HepG2 (cell line): ENCODE measurements around the gene UPK1A. TPM values are rescaled to one million over a fixed set of nuclear protein-coding genes. Genes with fewer than 3 reads are reported as not detected.

Experiments
- HCFC1 ChIP-seq: fragments of 150-350 bp; IDR thresholded peaks from 2 replicates; pipeline ENCODE4 v1.6.1; 2014; ENCODE audit warnings: low read depth, low read length
- HMGXB3 ChIP-seq: sonication (generic); formaldehyde crosslinking; IDR thresholded peaks from 2 replicates; pipeline ENCODE4 v1.4.0; 2020; ENCODE audit warnings: missing genetic modification reagents, borderline replicate concordance
- IKZF4 ChIP-seq: sonication (generic); formaldehyde crosslinking; IDR thresholded peaks from 2 replicates; pipeline ENCODE4 v1.5.1; 2020; ENCODE audit warnings: borderline replicate concordance, mild to moderate bottlenecking, low read depth, missing genetic modification reagents; ENCODE audit errors: not compliant biosample characterization
- REXO4 ChIP-seq: sonication (generic); formaldehyde crosslinking; IDR thresholded peaks from 2 replicates; pipeline ENCODE4 v1.8.0; 2022; ENCODE audit warnings: missing genetic modification reagents, mild to moderate bottlenecking, borderline replicate concordance
- SUZ12 ChIP-seq: fragments of 150-350 bp; IDR thresholded peaks from 2 replicates; pipeline ENCODE4 v1.6.1; 2014; ENCODE audit warnings: low read depth, low read length
- U2AF1 ChIP-seq: fragments of 200-400 bp; formaldehyde crosslinking; optimal IDR thresholded peaks from 2 replicates; pipeline ENCODE3; 2017; ENCODE audit warnings: mild to moderate bottlenecking, low read depth, low read length
- ZFP62 ChIP-seq: sonication (generic); formaldehyde crosslinking; IDR thresholded peaks from 2 replicates; pipeline ENCODE4 v1.4.0; 2020; ENCODE audit warnings: missing genetic modification reagents
- ZFY ChIP-seq: sonication (generic); formaldehyde crosslinking; IDR thresholded peaks from 2 replicates; pipeline ENCODE4 v1.4.0; 2020; ENCODE audit warnings: missing genetic modification reagents
- ZGPAT ChIP-seq: IDR thresholded peaks from 2 replicates; pipeline ENCODE4 v1.6.1; 2016; ENCODE audit warnings: mild to moderate bottlenecking
- ZNF230 ChIP-seq: sonication (generic); formaldehyde crosslinking; IDR thresholded peaks from 2 replicates; pipeline ENCODE4 v1.4.0; 2020; ENCODE audit warnings: mild to moderate bottlenecking, missing genetic modification reagents
- ZNF484 ChIP-seq: sonication (generic); formaldehyde crosslinking; IDR thresholded peaks from 2 replicates; pipeline ENCODE4 v1.5.1; 2020; ENCODE audit warnings: mild to moderate bottlenecking, low read depth, missing genetic modification reagents, borderline replicate concordance
- ZNF512 ChIP-seq: sonication (generic); formaldehyde crosslinking; IDR thresholded peaks from 2 replicates; pipeline ENCODE4 v1.4.0; 2020; ENCODE audit warnings: mild to moderate bottlenecking, missing genetic modification reagents
- ZNF644 ChIP-seq: IDR thresholded peaks from 2 replicates; pipeline ENCODE4 v1.6.1; 2016; ENCODE audit warnings: low read depth
- ZNF766 ChIP-seq: sonication (generic); formaldehyde crosslinking; IDR thresholded peaks from 2 replicates; pipeline ENCODE4 v1.5.0; 2020; ENCODE audit warnings: missing genetic modification reagents, borderline replicate concordance
- ZNF788 ChIP-seq: sonication (generic); formaldehyde crosslinking; IDR thresholded peaks from 2 replicates; pipeline ENCODE4 v1.5.0; 2020; ENCODE audit warnings: mild to moderate bottlenecking, missing genetic modification reagents, borderline replicate concordance
- ZNF800 ChIP-seq: sonication (generic); formaldehyde crosslinking; IDR thresholded peaks from 2 replicates; pipeline ENCODE4 v1.4.0; 2020; ENCODE audit warnings: missing genetic modification reagents
- ZNF816 ChIP-seq: sonication (generic); formaldehyde crosslinking; IDR thresholded peaks from 2 replicates; pipeline ENCODE4 v1.8.0; 2022; ENCODE audit warnings: missing genetic modification reagents, mild to moderate bottlenecking, borderline replicate concordance
- polyA plus RNA-seq, 8 experiments: library from polyadenylated mRNA; depleted of rRNA in 3 of 8; stranded (reverse) in 7 of 8; unstranded in 1 of 8; fragments of >200 nt; fragmentation: Illumina TruSeq in 4 of 8; extraction: Trizol in 4 of 8; gene quantifications; 2 replicates each; pipeline versions ENCODE4 v1.2.1 to v1.2.3, GENCODE V29; 2011 to 2016; ENCODE audit warnings: low read depth in 4 of 8, missing spikeins in 1 of 8, mixed read lengths in 1 of 8; ENCODE audit not compliant: insufficient read depth in 1 of 8
- total RNA-seq, 5 experiments: library from RNA; depleted of rRNA; stranded (reverse); fragments of >200 nt; fragmentation: Illumina TruSeq; extraction: Trizol; gene quantifications; 2 replicates each; pipeline ENCODE4 v1.2.3, GENCODE V29; 2016; ENCODE audit warnings: low read depth in 1 of 5

Gene UPK1A
- total and polyA plus RNA-seq, 2 of the 13 experiments (the other 11 are each of a cell fraction or from before 2014, with no cell fraction given) = 2.9 TPM; not detected in 1

GRCh38 chr19:35716801-35717664, 50.7 kb downstream of the UPK1A start (continued):
- peak; percentile 12; the same call in 1 of the 2 replicates for TF ChIP-seq ZNF800
- TF ChIP-seq IKZF4 (CRISPR knock-in tag) = no peak
- TF ChIP-seq ZNF788 (CRISPR knock-in tag) = peak; percentile 76; the same call in 1 of the 2 replicates
- TF ChIP-seq ZGPAT = peak; percentile 63
- 0 out of 2 replicates have a peak, but pooled peaks have one; percentile 78 for TF ChIP-seq ZFP62
- TF ChIP-seq SUZ12 = peak; percentile 78
- TF ChIP-seq ZNF816 (CRISPR knock-in tag) = no peak
- no peak for TF ChIP-seq U2AF1
- TF ChIP-seq ZNF484 (CRISPR knock-in tag) = no peak
- peak; percentile 45; the same call in 1 of the 2 replicates for TF ChIP-seq ZNF644 (CRISPR knock-in tag)
- TF ChIP-seq ZFY (CRISPR knock-in tag) = peak; percentile 88
- peak; percentile 62; the same call in 1 of the 2 replicates for TF ChIP-seq ZNF766
- no peak for TF ChIP-seq HMGXB3 (CRISPR knock-in tag)
- no peak for TF ChIP-seq ZNF230 (CRISPR knock-in tag)
- peak; percentile 86; the same call in 1 of the 2 replicates for TF ChIP-seq HCFC1
- TF ChIP-seq REXO4 (CRISPR knock-in tag) = no peak
- no peak for TF ChIP-seq ZNF512 (CRISPR knock-in tag)
